ENCODE results near the gene ABTB2. TPM values are rescaled to one million over a fixed set of nuclear protein-coding genes. Genes with fewer than 3 reads are reported as not detected.

ABTB2 gene
- total and polyA plus RNA-seq, 4 donors: 0.73 to 3.3 (median 2.7) TPM

DNA sequence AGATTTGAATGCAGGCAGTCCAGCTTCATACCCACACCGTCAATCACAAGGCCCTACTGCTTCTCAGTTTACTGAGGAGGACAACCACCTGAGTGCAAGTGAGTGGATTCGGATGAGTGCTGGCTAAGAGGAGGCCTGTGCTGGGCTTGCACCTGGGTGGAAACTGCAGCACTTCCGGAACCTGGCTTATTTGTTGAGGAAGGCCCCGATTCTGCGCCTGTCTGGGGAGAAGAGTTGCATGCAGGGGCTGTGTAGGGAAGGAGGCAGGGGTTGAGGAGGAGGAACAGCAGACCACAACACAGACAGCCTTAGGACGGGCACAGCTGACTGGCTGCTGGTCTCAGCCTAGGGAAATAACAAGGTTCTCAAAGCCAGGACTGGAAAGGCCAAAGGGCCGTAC, 20.8 kb downstream of the ABTB2 start:
- no peak overlapping the region for H3K9ac ChIP-seq (ENCODE audit: insufficient read depth in 1 of 2, low read length in 2 of 2)
- peaks cover 0 to 16% (median 4%) of the 10 kb centered on the region in 5 donors for H3K4me1 ChIP-seq (ENCODE audit: control insufficient read depth in 5 of 5, insufficient read depth in 5 of 5, low read length in 5 of 5)
- no peak overlapping the region for H3K4me3 ChIP-seq
- H3K27ac ChIP-seq (ENCODE audit: low read depth in 1 of 2, low read length in 1 of 2): no peak overlapping the region
- DNase-seq (no peak), ATAC-seq (ENCODE audit: insufficient read depth, low FRiP score) (no peak)
- no peak for TF ChIP-seq CTCF (IDR thresholded peaks at IDR 0.05; ENCODE audit: control extremely low read depth, extremely low read depth)
- peaks cover 0 to 3% (median 0%) of the 10 kb centered on the region in 4 donors for H3K9me3 ChIP-seq (ENCODE audit: control insufficient read depth in 4 of 4, insufficient read depth in 3 of 4, low read length in 3 of 4)
- WGBS, 2 donors: 78 to 93% methylated on average over 7 of the region's 7 CpGs
- no peaks in the 10 kb centered on the region for H3K27me3 ChIP-seq (ENCODE audit: control insufficient read depth in 3 of 3, insufficient read depth in 3 of 3, low read length in 2 of 3)
- no peaks in the 10 kb centered on the region for H3K36me3 ChIP-seq (ENCODE audit: control insufficient read depth in 4 of 4, insufficient read depth in 4 of 4, low read length in 4 of 4)

- ATAC-seq (ENCODE audit: insufficient read depth, low FRiP score): no peak
- TF ChIP-seq CTCF (IDR thresholded peaks at IDR 0.05; ENCODE audit: control extremely low read depth, extremely low read depth): no peak
- H3K4me1 ChIP-seq (ENCODE audit: control insufficient read depth in 5 of 5, insufficient read depth in 5 of 5, low read length in 5 of 5): peaks cover 0 to 15% (median 10%) of the 10 kb centered on the region in 5 donors
- no peak overlapping the region for H3K27ac ChIP-seq (ENCODE audit: low read depth in 1 of 2, low read length in 1 of 2)
- H3K27me3 ChIP-seq (ENCODE audit: control insufficient read depth in 3 of 3, insufficient read depth in 3 of 3, low read length in 2 of 3): no peaks in the 10 kb centered on the region
- H3K9ac ChIP-seq (ENCODE audit: insufficient read depth in 1 of 2, low read length in 2 of 2): no peak overlapping the region
- 81 to 89% methylated on average over 5 of the region's 5 CpGs for WGBS, 2 donors
- DNase-seq: no peak
- no peaks in the 10 kb centered on the region for H3K36me3 ChIP-seq (ENCODE audit: control insufficient read depth in 4 of 4, insufficient read depth in 4 of 4, low read length in 4 of 4)
- H3K9me3 ChIP-seq (ENCODE audit: control insufficient read depth in 4 of 4, insufficient read depth in 3 of 4, low read length in 3 of 4): peaks cover 0 to 3% (median 0%) of the 10 kb centered on the region in 4 donors
- no peak overlapping the region for H3K4me3 ChIP-seq
Measured at GRCh38 chr11:34335801-34336200, 22.0 kb downstream of the ABTB2 start.

DNA sequence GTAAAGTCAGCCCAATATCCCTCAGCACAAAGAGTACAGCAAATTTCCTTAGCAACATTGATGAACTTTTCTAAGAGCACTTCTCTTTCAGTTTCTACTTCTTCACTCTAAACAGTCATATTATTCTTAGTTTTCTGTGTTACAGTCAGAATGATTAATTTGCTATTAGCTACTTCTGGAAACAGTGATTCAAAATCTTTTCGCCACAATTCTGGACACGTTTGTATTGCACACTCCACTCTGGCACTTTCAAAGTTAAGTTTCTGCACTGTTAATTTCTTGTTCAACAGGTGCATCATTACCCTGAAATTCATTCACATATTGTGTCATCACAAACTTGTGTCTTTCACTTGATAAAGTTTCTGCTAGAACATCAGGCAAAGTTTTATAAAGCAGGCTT, 22.5 kb downstream of the ABTB2 start:
- Histone ChIP-seq H3K9me3 (ENCODE audit: control insufficient read depth in 4 of 4, insufficient read depth in 3 of 4, low read length in 3 of 4) (peaks cover 0 to 3% (median 0%) of the 10 kb centered on the region in 4 donors), H3K9ac (ENCODE audit: insufficient read depth in 1 of 2, low read length in 2 of 2) (no peak overlapping the region), H3K4me3 (no peak overlapping the region), H3K27me3 (ENCODE audit: control insufficient read depth in 3 of 3, insufficient read depth in 3 of 3, low read length in 2 of 3) (no peaks in the 10 kb centered on the region), H3K36me3 (ENCODE audit: control insufficient read depth in 4 of 4, insufficient read depth in 4 of 4, low read length in 4 of 4) (no peaks in the 10 kb centered on the region), H3K27ac (ENCODE audit: low read depth in 1 of 2, low read length in 1 of 2) (no peak overlapping the region), H3K4me1 (ENCODE audit: control insufficient read depth in 5 of 5, insufficient read depth in 5 of 5, low read length in 5 of 5) (peaks cover 0 to 18% (median 10%) of the 10 kb centered on the region in 5 donors)
- TF ChIP-seq CTCF (IDR thresholded peaks at IDR 0.05; ENCODE audit: control extremely low read depth, extremely low read depth): no peak
- ATAC-seq (ENCODE audit: insufficient read depth, low FRiP score) (no peak), DNase-seq (no peak)
- 74 to 77% methylated on average over 2 of the region's 2 CpGs for WGBS, 2 donors

- 29 to 61% methylated on average over 3 of the region's 3 CpGs for WGBS, 2 donors
- Histone ChIP-seq H3K9ac (ENCODE audit: insufficient read depth in 1 of 2, low read length in 2 of 2) (no peak overlapping the region), H3K4me3 (no peak overlapping the region), H3K27me3 (ENCODE audit: control insufficient read depth in 3 of 3, insufficient read depth in 3 of 3, low read length in 2 of 3) (no peaks in the 10 kb centered on the region), H3K9me3 (ENCODE audit: control insufficient read depth in 4 of 4, insufficient read depth in 3 of 4, low read length in 3 of 4) (peaks cover 0 to 3% (median 0%) of the 10 kb centered on the region in 4 donors), H3K36me3 (ENCODE audit: control insufficient read depth in 4 of 4, insufficient read depth in 4 of 4, low read length in 4 of 4) (no peaks in the 10 kb centered on the region), H3K4me1 (ENCODE audit: control insufficient read depth in 5 of 5, insufficient read depth in 5 of 5, low read length in 5 of 5) (peaks cover 4 to 22% (median 10%) of the 10 kb centered on the region in 5 donors), H3K27ac (ENCODE audit: low read depth in 1 of 2, low read length in 1 of 2) (no peak overlapping the region)
- DNase-seq: no peak
- ATAC-seq (ENCODE audit: insufficient read depth, low FRiP score): no peak
- no peak for TF ChIP-seq CTCF (IDR thresholded peaks at IDR 0.05; ENCODE audit: control extremely low read depth, extremely low read depth)
Measured at GRCh38 chr11:34333787-34334186, 24.0 kb downstream of the ABTB2 start.
